ENCODE results near the gene CTAG1B.
"Not testable (repeated sequence)": the region's sequence is repeated elsewhere in the genome, so short reads cannot be mapped to it uniquely, and the experiment has no call there.

The CTAG1B gene

GRCh38 chrX:154650221-154650510 is 31.1 kb upstream of the CTAG1B start:
- TF ChIP-seq, protein P1, sequence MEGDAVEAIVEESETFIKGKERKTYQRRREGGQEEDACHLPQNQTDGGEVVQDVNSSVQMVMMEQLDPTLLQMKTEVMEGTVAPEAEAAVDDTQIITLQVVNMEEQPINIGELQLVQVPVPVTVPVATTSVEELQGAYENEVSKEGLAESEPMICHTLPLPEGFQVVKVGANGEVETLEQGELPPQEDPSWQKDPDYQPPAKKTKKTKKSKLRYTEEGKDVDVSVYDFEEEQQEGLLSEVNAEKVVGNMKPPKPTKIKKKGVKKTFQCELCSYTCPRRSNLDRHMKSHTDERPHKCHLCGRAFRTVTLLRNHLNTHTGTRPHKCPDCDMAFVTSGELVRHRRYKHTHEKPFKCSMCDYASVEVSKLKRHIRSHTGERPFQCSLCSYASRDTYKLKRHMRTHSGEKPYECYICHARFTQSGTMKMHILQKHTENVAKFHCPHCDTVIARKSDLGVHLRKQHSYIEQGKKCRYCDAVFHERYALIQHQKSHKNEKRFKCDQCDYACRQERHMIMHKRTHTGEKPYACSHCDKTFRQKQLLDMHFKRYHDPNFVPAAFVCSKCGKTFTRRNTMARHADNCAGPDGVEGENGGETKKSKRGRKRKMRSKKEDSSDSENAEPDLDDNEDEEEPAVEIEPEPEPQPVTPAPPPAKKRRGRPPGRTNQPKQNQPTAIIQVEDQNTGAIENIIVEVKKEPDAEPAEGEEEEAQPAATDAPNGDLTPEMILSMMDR (conservative IDR thresholded peaks at IDR 0.05; ENCODE audit: low read depth, low read length): no peak
- no peak for DNase-seq (ENCODE audit: low read depth)
- H3K4me3 ChIP-seq (ENCODE audit: low read depth, low read length): no peak overlapping the region

DNA sequence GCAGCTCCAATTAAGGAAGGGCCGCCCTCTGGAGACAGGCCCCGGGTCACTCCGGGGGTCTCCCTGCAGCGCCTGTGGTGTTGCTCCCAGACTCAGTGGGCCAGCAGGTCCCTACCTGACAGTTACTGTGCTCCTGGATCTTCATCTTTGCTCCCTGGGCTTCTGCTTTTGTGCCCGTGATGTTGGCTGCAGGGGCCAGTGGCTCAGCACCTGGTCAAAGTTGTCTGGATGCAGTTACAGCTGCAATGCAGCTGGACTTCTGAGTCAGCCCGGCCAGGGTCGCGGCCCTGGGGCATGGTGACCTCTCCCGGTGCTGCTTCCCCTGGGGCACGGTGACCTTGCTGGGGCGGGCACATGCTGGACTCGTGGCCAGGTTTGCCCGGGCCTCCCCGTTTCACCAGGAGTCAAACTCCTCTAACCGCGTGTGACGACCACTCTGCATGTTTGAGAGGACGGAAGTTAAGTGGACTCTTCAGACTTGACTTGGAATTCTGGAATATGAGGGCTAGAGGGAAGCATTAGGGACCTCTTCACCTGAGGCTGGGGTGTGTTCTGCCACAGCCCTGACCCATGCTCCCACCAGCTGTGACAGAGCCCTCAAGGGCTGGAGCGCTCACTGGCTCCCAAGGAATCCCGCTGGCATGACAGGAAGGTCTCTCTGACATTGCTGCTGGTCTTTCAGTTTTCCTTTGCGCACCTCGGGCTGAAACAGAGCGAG is 30.6 kb upstream of the CTAG1B start:
- no peak for DNase-seq (ENCODE audit: low read depth)
- H3K4me3 ChIP-seq (ENCODE audit: low read depth, low read length): no peak overlapping the region
- TF ChIP-seq, protein P1 (conservative IDR thresholded peaks at IDR 0.05; ENCODE audit: low read depth, low read length): no peak

DNA sequence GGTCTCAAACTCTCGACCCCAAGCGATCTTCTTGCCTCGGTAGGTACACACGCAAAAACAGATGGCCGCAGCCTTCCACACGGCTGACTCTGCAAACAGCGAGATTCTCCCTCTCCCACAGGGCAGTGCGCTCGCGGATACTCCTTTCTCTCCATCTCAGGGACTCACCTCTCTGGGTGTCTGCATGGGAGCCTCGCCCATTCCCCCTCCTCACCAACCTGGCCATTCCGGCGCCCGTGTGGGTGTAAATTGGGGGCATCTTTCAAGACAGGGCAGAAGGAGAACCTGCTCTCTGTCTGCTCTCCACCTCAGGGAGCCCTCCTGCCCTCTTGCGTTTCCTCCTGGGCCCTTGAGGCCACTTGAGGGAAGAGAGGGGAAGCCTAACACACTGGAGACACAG is 29.8 kb upstream of the CTAG1B start:
- H3K4me3 ChIP-seq (ENCODE audit: low read depth, low read length): no peak overlapping the region
- TF ChIP-seq, protein P1 (conservative IDR thresholded peaks at IDR 0.05; ENCODE audit: low read depth, low read length): no peak
- no peak for DNase-seq (ENCODE audit: low read depth)

GRCh38 chrX:154645745-154646378 is 26.8 kb upstream of the CTAG1B start:
- not testable (repeated sequence) for H3K4me3 ChIP-seq (ENCODE audit: low read depth, low read length); DNase-seq (ENCODE audit: low read depth)

DNA sequence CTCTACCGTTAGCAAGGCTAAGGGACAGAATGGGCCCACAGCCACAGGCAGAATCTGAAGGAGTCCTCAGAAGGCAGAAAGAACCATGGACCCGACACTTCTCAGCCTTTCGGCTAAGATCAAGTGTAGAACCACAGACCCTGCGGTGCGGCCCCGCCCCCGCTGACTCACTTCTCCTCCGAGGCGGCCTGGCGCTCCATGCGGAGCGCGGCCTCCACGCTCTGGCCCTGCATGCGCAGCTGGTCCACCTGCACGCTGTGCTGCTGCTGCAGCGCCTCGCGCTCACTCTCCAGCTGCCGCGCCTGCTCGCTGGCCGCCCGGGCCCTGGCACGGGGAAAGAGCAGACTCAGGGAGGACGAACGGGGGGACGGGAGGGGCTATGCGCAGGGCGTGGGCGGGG is 24.6 kb upstream of the CTAG1B start:
- H3K4me3 ChIP-seq (ENCODE audit: low read depth, low read length); DNase-seq (ENCODE audit: low read depth): not testable (repeated sequence)

- H3K4me3 ChIP-seq (ENCODE audit: low read depth, low read length): not testable (repeated sequence)
Measured at GRCh38 chrX:154641740-154642139, 22.7 kb upstream of the CTAG1B start.

DNA sequence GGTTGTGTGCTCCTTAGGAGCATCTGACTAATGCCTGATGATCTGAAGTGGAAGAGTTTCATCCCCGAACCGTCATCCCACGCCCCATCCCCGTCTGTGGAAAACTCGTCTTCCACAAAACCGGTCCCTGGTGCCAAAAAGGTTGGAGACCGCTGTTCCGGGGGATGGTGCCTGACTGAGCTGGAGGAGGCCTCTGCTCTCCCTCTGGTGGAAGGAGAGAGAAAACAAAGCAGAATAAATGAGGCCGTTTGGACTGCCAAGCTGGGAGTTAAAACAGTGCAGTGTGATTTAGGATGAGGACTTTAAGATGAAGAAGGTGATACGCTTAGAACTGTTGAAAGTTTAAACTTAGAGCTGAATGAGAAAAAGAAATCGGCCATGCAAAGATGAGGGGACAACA is 14.6 kb upstream of the CTAG1B start:
- not testable (repeated sequence) for H3K4me3 ChIP-seq (ENCODE audit: low read depth, low read length); DNase-seq (ENCODE audit: low read depth)

More at GRCh38 chrX:154641740-154642139, 22.7 kb upstream of the CTAG1B start:
- not testable (repeated sequence) for DNase-seq (ENCODE audit: low read depth)

DNA sequence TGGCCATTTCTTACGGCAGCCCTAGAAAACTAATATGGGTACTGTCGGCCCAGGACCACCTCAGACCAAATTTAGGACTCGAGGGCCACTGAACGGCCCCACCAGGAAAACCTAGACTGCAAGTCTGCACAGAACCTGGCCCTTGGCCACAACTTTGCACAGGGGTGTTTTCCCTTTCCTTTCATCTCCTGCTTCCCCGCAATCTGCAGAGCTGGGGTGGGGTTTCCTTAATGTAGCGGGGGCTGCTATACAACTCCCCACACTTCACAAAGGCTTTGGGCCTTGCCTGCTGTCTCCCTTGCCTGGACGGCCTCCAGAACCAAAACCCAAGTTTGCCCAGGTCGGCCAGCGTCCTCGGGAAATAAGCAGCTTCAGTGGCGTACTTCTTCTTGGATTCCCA is 11.9 kb upstream of the CTAG1B start:
- not testable (repeated sequence) for H3K4me3 ChIP-seq (ENCODE audit: low read depth, low read length); DNase-seq (ENCODE audit: low read depth)

DNA sequence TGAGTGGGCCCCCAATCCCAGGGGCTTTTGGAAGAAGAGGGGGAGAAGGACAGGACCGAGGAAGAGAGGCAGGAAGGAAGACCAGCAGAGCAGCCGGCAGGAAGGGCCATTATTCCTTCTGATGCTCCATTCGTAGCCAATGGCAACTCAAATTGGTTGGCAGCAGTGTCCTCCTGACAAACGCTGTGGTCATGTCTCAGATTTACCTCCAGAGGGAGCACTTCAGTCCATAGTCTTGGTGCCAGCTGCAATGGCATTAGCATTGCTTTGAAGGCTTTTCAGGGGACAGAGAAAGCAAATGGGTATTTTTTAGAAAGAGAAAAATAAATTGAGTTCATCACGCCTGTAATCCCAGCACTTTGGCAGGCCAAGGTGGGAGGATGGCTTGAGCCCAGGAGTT is 9.9 kb upstream of the CTAG1B start:
- DNase-seq (ENCODE audit: low read depth); H3K4me3 ChIP-seq (ENCODE audit: low read depth, low read length): not testable (repeated sequence)

GRCh38 chrX:154620767-154621414 is 1.8 kb upstream of the CTAG1B start:
- H3K4me3 ChIP-seq (ENCODE audit: low read depth, low read length); DNase-seq (ENCODE audit: low read depth): not testable (repeated sequence)

- H3K4me3 ChIP-seq (ENCODE audit: low read depth, low read length); DNase-seq (ENCODE audit: low read depth): not testable (repeated sequence)
Measured at GRCh38 chrX:154613586-154613985, 5.5 kb downstream of the CTAG1B start.

DNA sequence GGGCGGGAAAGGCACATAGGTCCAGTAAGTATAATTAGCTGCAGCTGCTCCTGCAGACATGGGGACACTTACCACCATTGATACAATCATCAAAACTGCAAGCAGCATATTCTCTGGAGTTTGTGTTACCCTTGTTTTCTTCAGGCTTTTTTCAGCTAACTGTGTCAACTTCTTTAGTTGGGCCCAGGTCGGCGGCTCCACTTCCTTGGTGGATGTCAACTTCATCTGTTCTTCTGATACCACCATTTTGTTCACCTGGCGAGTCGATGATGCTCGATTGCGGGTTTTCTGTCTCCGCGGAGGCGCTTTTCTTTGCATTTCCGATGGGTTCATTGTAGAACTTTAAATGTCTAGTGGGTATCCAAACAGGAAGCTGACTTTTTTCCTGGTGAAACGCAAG is 7.9 kb downstream of the CTAG1B start:
- DNase-seq (ENCODE audit: low read depth); H3K4me3 ChIP-seq (ENCODE audit: low read depth, low read length): not testable (repeated sequence)

- not testable (repeated sequence) for H3K4me3 ChIP-seq (ENCODE audit: low read depth, low read length); DNase-seq (ENCODE audit: low read depth)
Measured at GRCh38 chrX:154608823-154609222, 10.3 kb downstream of the CTAG1B start.

GRCh38 chrX:154607976-154608375 is 11.1 kb downstream of the CTAG1B start:
- not testable (repeated sequence) for DNase-seq (ENCODE audit: low read depth); H3K4me3 ChIP-seq (ENCODE audit: low read depth, low read length)
